NCI-H524 treated with DMSO at 0.1 percent for 48 hours (cell line): ENCODE measurements around the gene TTC6.

Experiments used
- DNase-seq: peaks from one replicate; lab custom pipeline; 2025; lab: John Stamatoyannopoulos, UW

Gene TTC6

GRCh38 chr14:37625597-37626595 is 30.5 kb downstream of the TTC6 start:
- DNase-seq, result no peak

- no peak for DNase-seq
Observed at GRCh38 chr14:37637341-37637740, 41.9 kb downstream of the TTC6 start.

GRCh38 chr14:37638599-37638998 is 43.2 kb downstream of the TTC6 start:
- DNase-seq, result no peak

- no peak for DNase-seq
Observed at GRCh38 chr14:37641117-37641516, 45.7 kb downstream of the TTC6 start.

- DNase-seq, result no peak
Observed at GRCh38 chr14:37642125-37642524, 46.7 kb downstream of the TTC6 start.

GRCh38 chr14:37643701-37644100 is 48.3 kb downstream of the TTC6 start:
- no peak for DNase-seq
